Measurements from ENCODE around the gene CDH20.

CDH20 gene

GRCh38 chr18:61333271-61333745, at the start of gene CDH20:
TSS of gene CDH20 (plus strand) at chr18:61333430.
- no peak for DNase-seq

- DNase-seq, result no peak
Measured at GRCh38 chr18:61284039-61284438, 49.2 kb upstream of the CDH20 start.

- DNase-seq, result no peak
Measured at GRCh38 chr18:61285777-61286176, 47.5 kb upstream of the CDH20 start.

GRCh38 chr18:61286867-61287266, 46.4 kb upstream of the CDH20 start:
- DNase-seq, result no peak

GRCh38 chr18:61290616-61291015, 42.6 kb upstream of the CDH20 start:
- no peak for DNase-seq

GRCh38 chr18:61292280-61293035, 40.8 kb upstream of the CDH20 start:
- DNase-seq, result no peak

- DNase-seq, result no peak
Measured at GRCh38 chr18:61295153-61295552, 38.1 kb upstream of the CDH20 start.

- no peak for DNase-seq
Measured at GRCh38 chr18:61308004-61308403, 25.2 kb upstream of the CDH20 start.

- no peak for DNase-seq
Measured at GRCh38 chr18:61308795-61309393, 24.3 kb upstream of the CDH20 start.

GRCh38 chr18:61322265-61322873, 10.9 kb upstream of the CDH20 start:
- peak; percentile 66 for DNase-seq

- DNase-seq, result no peak
Measured at GRCh38 chr18:61323951-61324350, 9.3 kb upstream of the CDH20 start.

- no peak for DNase-seq
Measured at GRCh38 chr18:61326407-61326806, 6.8 kb upstream of the CDH20 start.

GRCh38 chr18:61329398-61329797, 3.8 kb upstream of the CDH20 start:
- no peak for DNase-seq

GRCh38 chr18:61331051-61331450, 2.2 kb upstream of the CDH20 start:
- no peak for DNase-seq

GRCh38 chr18:61333746-61334490, 688 bp downstream of the CDH20 start:
- peak; percentile 47 for DNase-seq

GRCh38 chr18:61334491-61334850, 1.2 kb downstream of the CDH20 start:
- DNase-seq, result no peak

GRCh38 chr18:61334951-61335683, 1.9 kb downstream of the CDH20 start:
- DNase-seq, result no peak

GRCh38 chr18:61335684-61336555, 2.7 kb downstream of the CDH20 start:
- DNase-seq, result no peak

GRCh38 chr18:61336766-61337165, 3.5 kb downstream of the CDH20 start:
- no peak for DNase-seq

- no peak for DNase-seq
Measured at GRCh38 chr18:61337527-61337926, 4.3 kb downstream of the CDH20 start.

GRCh38 chr18:61340148-61340547, 6.9 kb downstream of the CDH20 start:
- DNase-seq, result no peak

GRCh38 chr18:61348230-61348629, 15.0 kb downstream of the CDH20 start:
- no peak for DNase-seq

All from NCI-H1092 (cell line).